ENCODE results near the gene ACYP1.

Gene ACYP1

GRCh38 chr14:75063491-75064204, at the start of gene ACYP1:
Gene ACYP1, minus strand, starts transcription at chr14:75064024. Its CDS starts 471 bp downstream, at chr14:75063553.
- Mint-ChIP-seq H3K4me3 (peak within 1 kb of the TSS; percentile 100), H3K4me1 (peaks cover 26% of the 10 kb centered on the region), H3K27ac (peak within 1 kb of the TSS; percentile 99), H3K36me3 (peaks cover 40% of the 10 kb centered on the region), H3K9me3 (no peaks in the 10 kb centered on the region)
- ATAC-seq: peak; percentile 100
- DNase-seq (ENCODE audit: low spot score in 2 of 2): peak; percentile 88 to 97

- ATAC-seq: no peak
- DNase-seq (ENCODE audit: low spot score in 2 of 2): no peak
- H3K27ac Mint-ChIP-seq: peak overlapping the region; percentile 57
- H3K36me3 Mint-ChIP-seq: peaks cover 94% of the 10 kb centered on the region
- no peaks in the 10 kb centered on the region for H3K9me3 Mint-ChIP-seq
- peaks cover 11% of the 10 kb centered on the region for H3K4me1 Mint-ChIP-seq
- H3K4me3 Mint-ChIP-seq: no peak overlapping the region
Observed at GRCh38 chr14:75109877-75110276, 46.1 kb upstream of the ACYP1 start.

GRCh38 chr14:75107186-75107585, 43.4 kb upstream of the ACYP1 start:
- no peak overlapping the region for H3K4me3 Mint-ChIP-seq
- no peaks in the 10 kb centered on the region for H3K4me1 Mint-ChIP-seq
- ATAC-seq: no peak
- no peaks in the 10 kb centered on the region for H3K9me3 Mint-ChIP-seq
- peaks cover 100% of the 10 kb centered on the region for H3K36me3 Mint-ChIP-seq
- H3K27ac Mint-ChIP-seq: no peak overlapping the region
- DNase-seq (ENCODE audit: low spot score in 2 of 2): no peak

- Mint-ChIP-seq H3K4me1 (peaks cover 6% of the 10 kb centered on the region), H3K9me3 (no peaks in the 10 kb centered on the region), H3K27ac (no peak overlapping the region), H3K36me3 (peaks cover 96% of the 10 kb centered on the region), H3K4me3 (no peak overlapping the region)
- DNase-seq (ENCODE audit: low spot score in 2 of 2): no peak
- ATAC-seq: no peak
Observed at GRCh38 chr14:75101491-75101890, 37.7 kb upstream of the ACYP1 start.

GRCh38 chr14:75098682-75099081, 34.9 kb upstream of the ACYP1 start:
- DNase-seq (ENCODE audit: low spot score in 2 of 2) (no peak), ATAC-seq (no peak)
- Mint-ChIP-seq H3K4me1 (peaks cover 6% of the 10 kb centered on the region), H3K36me3 (peaks cover 96% of the 10 kb centered on the region), H3K27ac (no peak overlapping the region), H3K4me3 (no peak overlapping the region), H3K9me3 (no peaks in the 10 kb centered on the region)

- Mint-ChIP-seq H3K9me3 (no peaks in the 10 kb centered on the region), H3K4me3 (no peak overlapping the region), H3K36me3 (peaks cover 96% of the 10 kb centered on the region), H3K27ac (peak overlapping the region; percentile 6), H3K4me1 (peaks cover 6% of the 10 kb centered on the region)
- no peak for DNase-seq (ENCODE audit: low spot score in 2 of 2)
- no peak for ATAC-seq
Observed at GRCh38 chr14:75098212-75098611, 34.4 kb upstream of the ACYP1 start.

- DNase-seq (ENCODE audit: low spot score in 2 of 2) (no peak), ATAC-seq (no peak)
- peaks cover 98% of the 10 kb centered on the region for H3K36me3 Mint-ChIP-seq
- no peaks in the 10 kb centered on the region for H3K9me3 Mint-ChIP-seq
- H3K4me1 Mint-ChIP-seq: peaks cover 6% of the 10 kb centered on the region
- no peak overlapping the region for H3K4me3 Mint-ChIP-seq
- H3K27ac Mint-ChIP-seq: no peak overlapping the region
Observed at GRCh38 chr14:75096959-75097358, 33.1 kb upstream of the ACYP1 start.

- Mint-ChIP-seq H3K27ac (no peak overlapping the region), H3K4me1 (peaks cover 6% of the 10 kb centered on the region), H3K4me3 (no peak overlapping the region), H3K9me3 (no peaks in the 10 kb centered on the region), H3K36me3 (peaks cover 99% of the 10 kb centered on the region)
- DNase-seq (ENCODE audit: low spot score in 2 of 2): no peak
- no peak for ATAC-seq
Observed at GRCh38 chr14:75095690-75096089, 31.9 kb upstream of the ACYP1 start.

GRCh38 chr14:75094896-75095295, 31.1 kb upstream of the ACYP1 start:
- Mint-ChIP-seq H3K27ac (no peak overlapping the region), H3K36me3 (peaks cover 99% of the 10 kb centered on the region), H3K4me3 (no peak overlapping the region), H3K4me1 (peaks cover 6% of the 10 kb centered on the region), H3K9me3 (no peaks in the 10 kb centered on the region)
- ATAC-seq (no peak), DNase-seq (ENCODE audit: low spot score in 2 of 2) (no peak)

- Mint-ChIP-seq H3K4me1 (peaks cover 1% of the 10 kb centered on the region), H3K27ac (no peak overlapping the region), H3K36me3 (peaks cover 98% of the 10 kb centered on the region), H3K4me3 (no peak overlapping the region), H3K9me3 (no peaks in the 10 kb centered on the region)
- DNase-seq (ENCODE audit: low spot score in 2 of 2) (no peak), ATAC-seq (no peak)
Observed at GRCh38 chr14:75092698-75093097, 28.9 kb upstream of the ACYP1 start.

- Mint-ChIP-seq H3K4me1 (no peaks in the 10 kb centered on the region), H3K4me3 (no peak overlapping the region), H3K9me3 (no peaks in the 10 kb centered on the region), H3K36me3 (peaks cover 98% of the 10 kb centered on the region), H3K27ac (no peak overlapping the region)
- ATAC-seq (no peak), DNase-seq (ENCODE audit: low spot score in 2 of 2) (no peak)
Observed at GRCh38 chr14:75091251-75091650, 27.4 kb upstream of the ACYP1 start.

GRCh38 chr14:75090353-75090752, 26.5 kb upstream of the ACYP1 start:
- DNase-seq (ENCODE audit: low spot score in 2 of 2) (no peak), ATAC-seq (no peak)
- Mint-ChIP-seq H3K4me1 (no peaks in the 10 kb centered on the region), H3K4me3 (no peak overlapping the region), H3K36me3 (peaks cover 98% of the 10 kb centered on the region), H3K9me3 (no peaks in the 10 kb centered on the region), H3K27ac (no peak overlapping the region)

GRCh38 chr14:75088566-75089373, 24.9 kb upstream of the ACYP1 start:
- Mint-ChIP-seq H3K9me3 (no peaks in the 10 kb centered on the region), H3K4me1 (no peaks in the 10 kb centered on the region), H3K4me3 (no peak overlapping the region), H3K36me3 (peaks cover 98% of the 10 kb centered on the region), H3K27ac (no peak overlapping the region)
- DNase-seq (ENCODE audit: low spot score in 2 of 2) (no peak), ATAC-seq (peak; percentile 57)

- peaks cover 96% of the 10 kb centered on the region for H3K36me3 Mint-ChIP-seq
- no peak for ATAC-seq
- DNase-seq (ENCODE audit: low spot score in 2 of 2): no peak
- H3K4me3 Mint-ChIP-seq: no peak overlapping the region
- H3K9me3 Mint-ChIP-seq: no peaks in the 10 kb centered on the region
- no peaks in the 10 kb centered on the region for H3K4me1 Mint-ChIP-seq
- no peak overlapping the region for H3K27ac Mint-ChIP-seq
Observed at GRCh38 chr14:75088153-75088552, 24.3 kb upstream of the ACYP1 start.

GRCh38 chr14:75084513-75084912, 20.7 kb upstream of the ACYP1 start:
- no peaks in the 10 kb centered on the region for H3K4me1 Mint-ChIP-seq
- no peak overlapping the region for H3K4me3 Mint-ChIP-seq
- H3K27ac Mint-ChIP-seq: peak overlapping the region; percentile 54
- DNase-seq (ENCODE audit: low spot score in 2 of 2): no peak
- ATAC-seq: no peak
- no peaks in the 10 kb centered on the region for H3K9me3 Mint-ChIP-seq
- H3K36me3 Mint-ChIP-seq: peaks cover 61% of the 10 kb centered on the region

- peak overlapping the region; percentile 23 for H3K27ac Mint-ChIP-seq
Observed at GRCh38 chr14:75083271-75083670, 19.4 kb upstream of the ACYP1 start.

More at GRCh38 chr14:75083271-75083670, 19.4 kb upstream of the ACYP1 start:
- H3K36me3 Mint-ChIP-seq: peaks cover 48% of the 10 kb centered on the region
- H3K4me3 Mint-ChIP-seq: no peak overlapping the region
- H3K4me1 Mint-ChIP-seq: no peaks in the 10 kb centered on the region
- no peak for DNase-seq (ENCODE audit: low spot score in 2 of 2)
- H3K9me3 Mint-ChIP-seq: no peaks in the 10 kb centered on the region
- no peak for ATAC-seq

Measured in stimulated activated effector memory CD8-positive, alpha-beta T cell treated with anti-CD3 and anti-CD28 coated beads, Interleukin-12 subunit alpha, Interleukin-12 subunit beta, amount 100 ng/mL, for 72 hours (primary cell).